ENCODE data around the gene PHETA1.
"Not testable (repeated sequence)": the region's sequence is repeated elsewhere in the genome, so short reads cannot be mapped to it uniquely, and the experiment has no call there.

DNA sequence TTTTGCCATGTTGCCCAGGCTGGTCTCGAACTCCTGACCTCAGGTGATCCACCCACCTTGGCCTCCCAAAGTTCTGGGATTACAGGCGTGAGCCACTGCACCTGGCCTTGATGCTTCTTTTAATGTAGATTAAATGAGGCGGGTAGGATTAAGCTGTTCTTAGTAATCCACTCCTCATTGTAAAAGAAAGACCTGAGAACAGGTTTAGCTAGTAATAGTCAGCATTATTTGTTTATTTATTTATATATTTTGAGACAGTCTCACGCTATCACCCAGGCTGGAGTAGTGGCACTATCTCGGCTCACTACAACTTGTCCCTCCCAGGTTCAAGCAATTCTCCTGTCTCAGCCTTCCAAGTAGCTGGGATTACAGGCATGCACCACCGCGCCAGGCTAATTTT, 27.4 kb upstream of the PHETA1 start:
- not testable (repeated sequence) for TF ChIP-seq CTCF, POLR2A (IDR thresholded peaks at IDR 0.05)
